Activated naive CD8-positive, alpha-beta T cell treated with anti-CD3 and anti-CD28 coated beads, Interleukin-2, amount 50 U/mL, for 24 hours (primary cell): ENCODE measurements around the gene SLC9A9.
"Not testable (repeated sequence)": the region's sequence is repeated elsewhere in the genome, so short reads cannot be mapped to it uniquely, and the experiment has no call there.

Experiments used
- ATAC-seq: fragments of 150-1000 bp; cut with Tn5 transposase; one replicate; pipeline ENCODE4 v1.10.0; 2021
- DNase-seq: peaks from one replicate; pipeline ENCODE4 v3.0.0; 2021
- H3K27ac Mint-ChIP-seq: one replicate; pipeline ENCODE4 v1.8.0; 2021; ENCODE audit warnings: mild to moderate bottlenecking, mixed read lengths
- H3K27me3 Mint-ChIP-seq: one replicate; pipeline ENCODE4 v1.8.0; 2021; ENCODE audit warnings: mixed read lengths
- H3K36me3 Mint-ChIP-seq: one replicate; pipeline ENCODE4 v1.8.0; 2021; ENCODE audit warnings: low read depth, mixed read lengths
- H3K4me1 Mint-ChIP-seq: one replicate; pipeline ENCODE4 v1.8.0; 2021; ENCODE audit warnings: mixed read lengths
- H3K4me3 Mint-ChIP-seq: one replicate; pipeline ENCODE4 v1.8.0; 2021; ENCODE audit warnings: mild to moderate bottlenecking, moderate library complexity, mixed read lengths
- H3K9me3 Mint-ChIP-seq: one replicate; pipeline ENCODE4 v1.8.0; 2021; ENCODE audit warnings: mixed read lengths

The SLC9A9 gene

GRCh38 chr3:143531101-143531500, 317.2 kb downstream of the SLC9A9 start:
- H3K27me3 Mint-ChIP-seq, result no peaks in the 10 kb centered on the region
- no peak overlapping the region for H3K27ac Mint-ChIP-seq
- no peak overlapping the region for H3K4me3 Mint-ChIP-seq

GRCh38 chr3:143529798-143530197, 318.5 kb downstream of the SLC9A9 start:
- H3K9me3 Mint-ChIP-seq, result no peaks in the 10 kb centered on the region
- H3K27me3 Mint-ChIP-seq, result no peaks in the 10 kb centered on the region
- DNase-seq (no peak), ATAC-seq (no peak)
- no peaks in the 10 kb centered on the region for H3K36me3 Mint-ChIP-seq
- H3K27ac Mint-ChIP-seq, result no peak overlapping the region
- H3K4me3 Mint-ChIP-seq, result no peak overlapping the region
- peaks cover 37% of the 10 kb centered on the region for H3K4me1 Mint-ChIP-seq

More at GRCh38 chr3:143531101-143531500, 317.2 kb downstream of the SLC9A9 start:
- Mint-ChIP-seq H3K4me1 (peaks cover 45% of the 10 kb centered on the region), H3K9me3 (no peaks in the 10 kb centered on the region), H3K36me3 (no peaks in the 10 kb centered on the region)
- ATAC-seq (no peak), DNase-seq (no peak)

GRCh38 chr3:143529018-143529478, 319.2 kb downstream of the SLC9A9 start:
- peaks cover 3% of the 10 kb centered on the region for H3K9me3 Mint-ChIP-seq
- H3K4me1 Mint-ChIP-seq, result peaks cover 33% of the 10 kb centered on the region
- DNase-seq (peak; percentile 16), ATAC-seq (peak; percentile 84)
- H3K27ac Mint-ChIP-seq, result peak overlapping the region; percentile 43
- H3K4me3 Mint-ChIP-seq, result peak overlapping the region; percentile 16
- no peaks in the 10 kb centered on the region for H3K27me3 Mint-ChIP-seq
- no peaks in the 10 kb centered on the region for H3K36me3 Mint-ChIP-seq

GRCh38 chr3:143526011-143526545, 322.2 kb downstream of the SLC9A9 start:
- H3K27ac Mint-ChIP-seq, result no peak overlapping the region
- H3K9me3 Mint-ChIP-seq, result peaks cover 5% of the 10 kb centered on the region
- DNase-seq (no peak), ATAC-seq (no peak)
- no peaks in the 10 kb centered on the region for H3K36me3 Mint-ChIP-seq
- H3K27me3 Mint-ChIP-seq, result no peaks in the 10 kb centered on the region
- H3K4me1 Mint-ChIP-seq, result peaks cover 30% of the 10 kb centered on the region
- H3K4me3 Mint-ChIP-seq, result no peak overlapping the region

- no peaks in the 10 kb centered on the region for H3K27me3 Mint-ChIP-seq
- peaks cover 5% of the 10 kb centered on the region for H3K9me3 Mint-ChIP-seq
- peaks cover 27% of the 10 kb centered on the region for H3K4me1 Mint-ChIP-seq
- ATAC-seq, result no peak
- no peak overlapping the region for H3K4me3 Mint-ChIP-seq
- no peaks in the 10 kb centered on the region for H3K36me3 Mint-ChIP-seq
- no peak overlapping the region for H3K27ac Mint-ChIP-seq
- DNase-seq, result no peak
Observed at GRCh38 chr3:143525408-143525807, 322.9 kb downstream of the SLC9A9 start.

GRCh38 chr3:143521803-143522202, 326.5 kb downstream of the SLC9A9 start:
- no peaks in the 10 kb centered on the region for H3K36me3 Mint-ChIP-seq
- no peaks in the 10 kb centered on the region for H3K27me3 Mint-ChIP-seq
- H3K9me3 Mint-ChIP-seq, result peaks cover 5% of the 10 kb centered on the region
- no peak overlapping the region for H3K4me3 Mint-ChIP-seq
- DNase-seq (no peak), ATAC-seq (no peak)
- peaks cover 2% of the 10 kb centered on the region for H3K4me1 Mint-ChIP-seq
- no peak overlapping the region for H3K27ac Mint-ChIP-seq

- not testable (repeated sequence) for H3K27ac Mint-ChIP-seq, H3K9me3 Mint-ChIP-seq, DNase-seq, H3K36me3 Mint-ChIP-seq, H3K27me3 Mint-ChIP-seq, H3K4me1 Mint-ChIP-seq, H3K4me3 Mint-ChIP-seq, ATAC-seq
Observed at GRCh38 chr3:143517131-143517530, 331.1 kb downstream of the SLC9A9 start.

- Mint-ChIP-seq H3K36me3 (no peaks in the 10 kb centered on the region), H3K9me3 (no peaks in the 10 kb centered on the region), H3K4me3 (no peak overlapping the region), H3K27me3 (no peaks in the 10 kb centered on the region), H3K27ac (no peak overlapping the region), H3K4me1 (peaks cover 4% of the 10 kb centered on the region)
- DNase-seq (no peak), ATAC-seq (no peak)
Observed at GRCh38 chr3:143514874-143515273, 333.4 kb downstream of the SLC9A9 start.

- H3K27ac Mint-ChIP-seq, result no peak overlapping the region
- no peak overlapping the region for H3K4me3 Mint-ChIP-seq
- no peak for ATAC-seq
- no peaks in the 10 kb centered on the region for H3K9me3 Mint-ChIP-seq
- peaks cover 4% of the 10 kb centered on the region for H3K4me1 Mint-ChIP-seq
- H3K27me3 Mint-ChIP-seq, result no peaks in the 10 kb centered on the region
- H3K36me3 Mint-ChIP-seq, result no peaks in the 10 kb centered on the region
- DNase-seq, result no peak
Observed at GRCh38 chr3:143514109-143514508, 334.2 kb downstream of the SLC9A9 start.

- no peak overlapping the region for H3K27ac Mint-ChIP-seq
- no peak overlapping the region for H3K4me3 Mint-ChIP-seq
Observed at GRCh38 chr3:143511174-143511879, 336.9 kb downstream of the SLC9A9 start.

GRCh38 chr3:143510601-143511000, 337.7 kb downstream of the SLC9A9 start:
- Mint-ChIP-seq H3K27me3 (no peaks in the 10 kb centered on the region), H3K27ac (no peak overlapping the region), H3K4me1 (peaks cover 8% of the 10 kb centered on the region), H3K9me3 (no peaks in the 10 kb centered on the region), H3K4me3 (no peak overlapping the region), H3K36me3 (no peaks in the 10 kb centered on the region)
- ATAC-seq (no peak), DNase-seq (no peak)

More at GRCh38 chr3:143511174-143511879, 336.9 kb downstream of the SLC9A9 start:
- DNase-seq (no peak), ATAC-seq (no peak)
- H3K4me1 Mint-ChIP-seq, result peaks cover 8% of the 10 kb centered on the region
- H3K36me3 Mint-ChIP-seq, result no peaks in the 10 kb centered on the region
- H3K9me3 Mint-ChIP-seq, result no peaks in the 10 kb centered on the region
- no peaks in the 10 kb centered on the region for H3K27me3 Mint-ChIP-seq

GRCh38 chr3:143507735-143508580, 340.3 kb downstream of the SLC9A9 start:
- H3K27me3 Mint-ChIP-seq, result no peaks in the 10 kb centered on the region
- no peak overlapping the region for H3K27ac Mint-ChIP-seq
- DNase-seq, result no peak
- H3K4me3 Mint-ChIP-seq, result no peak overlapping the region
- no peaks in the 10 kb centered on the region for H3K36me3 Mint-ChIP-seq
- no peaks in the 10 kb centered on the region for H3K9me3 Mint-ChIP-seq
- H3K4me1 Mint-ChIP-seq, result peaks cover 8% of the 10 kb centered on the region
- ATAC-seq, result no peak

GRCh38 chr3:143506190-143506589, 342.1 kb downstream of the SLC9A9 start:
- Mint-ChIP-seq H3K9me3 (no peaks in the 10 kb centered on the region), H3K27me3 (no peaks in the 10 kb centered on the region), H3K4me1 (peaks cover 8% of the 10 kb centered on the region), H3K36me3 (no peaks in the 10 kb centered on the region), H3K4me3 (no peak overlapping the region), H3K27ac (no peak overlapping the region)
- DNase-seq, result no peak
- ATAC-seq, result no peak

- no peaks in the 10 kb centered on the region for H3K4me1 Mint-ChIP-seq
Observed at GRCh38 chr3:143503325-143503885, 344.9 kb downstream of the SLC9A9 start.

More at GRCh38 chr3:143503325-143503885, 344.9 kb downstream of the SLC9A9 start:
- Mint-ChIP-seq H3K4me3 (no peak overlapping the region), H3K36me3 (no peaks in the 10 kb centered on the region), H3K27ac (no peak overlapping the region), H3K9me3 (no peaks in the 10 kb centered on the region), H3K27me3 (no peaks in the 10 kb centered on the region)
- no peak for ATAC-seq
- no peak for DNase-seq
